ENCODE data around the gene PDZRN4.
"Not testable (repeated sequence)": the region's sequence is repeated elsewhere in the genome, so short reads cannot be mapped to it uniquely, and the experiment has no call there.

Gene PDZRN4

GRCh38 chr12:41188058-41188840 is at the start of gene PDZRN4:
Gene PDZRN4, plus strand, starts transcription at chr12:41188320.
- no peak for DNase-seq

DNA sequence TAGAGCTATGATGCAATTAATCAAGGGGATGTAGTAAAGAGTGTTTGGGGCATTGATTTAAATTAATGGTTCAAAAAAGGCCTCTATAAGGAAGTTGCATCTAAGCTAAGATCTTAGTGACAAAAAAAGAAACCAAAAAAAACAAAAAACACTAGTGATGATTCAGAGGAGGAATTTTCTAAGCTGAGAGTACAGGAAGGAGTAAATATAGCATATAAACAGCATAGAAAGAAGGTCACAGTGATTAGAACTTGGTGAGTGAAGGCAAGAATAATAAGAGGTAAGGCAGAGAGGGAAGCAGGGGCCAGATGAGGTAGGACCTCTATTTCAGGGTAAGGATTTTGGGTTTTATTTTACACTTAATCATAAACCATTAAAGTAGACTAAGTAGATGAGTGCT is 48.0 kb upstream of the PDZRN4 start:
- no peak for DNase-seq

GRCh38 chr12:41141104-41141503 is 47.0 kb upstream of the PDZRN4 start:
- DNase-seq: no peak

- DNase-seq: no peak
These were observed 45.7 kb upstream of the PDZRN4 start for GRCh38 chr12:41142376-41142775.

GRCh38 chr12:41151793-41152192 is 36.3 kb upstream of the PDZRN4 start:
- no peak for DNase-seq

GRCh38 chr12:41162461-41162860 is 25.7 kb upstream of the PDZRN4 start:
- no peak for DNase-seq

DNA sequence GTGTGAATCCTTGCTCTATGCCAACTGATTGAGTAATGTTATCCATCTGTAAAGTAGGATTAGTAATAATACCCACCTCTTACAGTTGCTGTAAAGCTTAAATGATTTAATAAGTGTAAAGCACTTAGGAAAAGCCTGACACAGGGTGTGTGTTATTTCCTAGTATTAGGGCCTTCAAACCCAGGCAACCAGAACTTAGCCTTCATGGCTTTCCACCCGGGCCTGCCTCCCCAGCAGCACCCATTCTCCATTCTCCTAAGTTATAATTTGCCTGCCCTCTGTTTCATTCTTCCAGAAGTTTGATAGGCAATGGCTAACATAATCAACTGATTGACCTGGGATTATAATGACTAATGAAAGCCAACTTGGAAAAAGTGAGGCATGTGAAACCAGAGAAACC is 20.4 kb upstream of the PDZRN4 start:
- DNase-seq: no peak

GRCh38 chr12:41174602-41175001 is 13.5 kb upstream of the PDZRN4 start:
- DNase-seq: no peak

- DNase-seq: not testable (repeated sequence)
These were observed 8.6 kb upstream of the PDZRN4 start for GRCh38 chr12:41179507-41179906.

DNA sequence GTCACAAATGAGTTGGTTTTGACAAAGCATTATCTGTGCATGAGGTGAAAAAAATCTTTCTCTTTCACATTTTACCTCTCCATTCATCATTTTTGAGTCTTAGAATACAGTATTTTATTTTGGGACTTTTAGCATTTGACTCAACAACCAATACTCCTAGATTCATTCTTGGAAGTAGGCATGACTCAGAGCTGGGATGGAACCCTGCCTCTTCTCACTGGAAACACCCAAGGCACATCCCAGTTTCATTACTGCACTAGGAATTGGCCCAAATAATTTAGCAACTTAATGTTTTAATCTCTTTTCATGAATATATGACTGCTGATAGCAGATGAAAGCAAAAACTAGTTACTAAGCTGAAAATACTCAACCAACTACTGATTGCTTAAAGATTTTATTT is 3.3 kb upstream of the PDZRN4 start:
- DNase-seq: no peak

- DNase-seq: no peak
These were observed 2.1 kb upstream of the PDZRN4 start for GRCh38 chr12:41186026-41186425.

DNA sequence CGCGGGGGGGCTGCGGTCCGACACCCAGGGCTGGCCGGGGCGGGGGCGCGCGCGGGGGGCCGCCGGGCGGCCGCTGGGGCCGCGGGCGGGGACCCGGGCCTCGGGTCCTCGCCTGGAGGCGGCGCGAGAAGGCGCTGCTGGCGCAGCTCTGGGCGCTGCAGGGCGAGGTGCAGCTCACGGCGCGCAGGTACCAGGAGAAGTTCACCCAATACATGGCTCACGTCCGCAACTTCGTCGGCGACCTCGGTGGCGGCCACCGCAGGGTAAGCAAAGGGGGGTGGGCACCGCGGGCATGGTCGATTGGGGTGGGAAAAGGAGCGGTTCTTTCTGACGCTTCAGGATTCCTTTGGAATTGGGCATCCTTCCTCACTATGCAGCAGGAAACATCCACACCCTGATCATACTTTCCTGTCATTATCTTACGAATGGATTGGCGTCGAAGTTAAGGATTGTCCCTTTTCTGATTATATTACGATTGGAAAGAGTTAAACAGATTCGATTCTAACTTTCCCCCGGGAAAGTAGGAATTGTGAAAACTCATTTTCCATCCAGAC is 798 bp downstream of the PDZRN4 start:
- DNase-seq: no peak

- DNase-seq: no peak
These were observed 1.5 kb downstream of the PDZRN4 start for GRCh38 chr12:41189395-41190251.

DNA sequence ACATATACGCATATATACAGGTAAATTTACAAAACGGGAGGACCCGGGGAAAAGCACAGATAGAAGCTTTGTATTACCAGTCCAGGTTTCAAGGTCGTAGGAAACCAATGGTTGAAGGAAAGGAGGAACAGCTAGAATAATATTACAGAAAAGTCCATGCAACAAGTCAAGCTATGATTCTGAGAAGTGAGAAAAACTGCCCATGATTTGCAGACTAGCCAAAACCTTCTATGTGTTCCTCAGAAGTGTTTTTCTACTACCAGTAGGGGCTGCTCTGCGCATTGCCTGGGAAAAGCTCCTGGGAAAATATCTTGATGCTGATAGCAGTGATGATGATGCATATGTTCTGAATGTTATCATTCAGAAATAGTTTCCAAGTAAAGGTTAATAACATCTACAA is 2.2 kb downstream of the PDZRN4 start:
- no peak for DNase-seq

GRCh38 chr12:41191549-41191948 is 3.4 kb downstream of the PDZRN4 start:
- DNase-seq: not testable (repeated sequence)

GRCh38 chr12:41193311-41193710 is 5.2 kb downstream of the PDZRN4 start:
- no peak for DNase-seq

DNA sequence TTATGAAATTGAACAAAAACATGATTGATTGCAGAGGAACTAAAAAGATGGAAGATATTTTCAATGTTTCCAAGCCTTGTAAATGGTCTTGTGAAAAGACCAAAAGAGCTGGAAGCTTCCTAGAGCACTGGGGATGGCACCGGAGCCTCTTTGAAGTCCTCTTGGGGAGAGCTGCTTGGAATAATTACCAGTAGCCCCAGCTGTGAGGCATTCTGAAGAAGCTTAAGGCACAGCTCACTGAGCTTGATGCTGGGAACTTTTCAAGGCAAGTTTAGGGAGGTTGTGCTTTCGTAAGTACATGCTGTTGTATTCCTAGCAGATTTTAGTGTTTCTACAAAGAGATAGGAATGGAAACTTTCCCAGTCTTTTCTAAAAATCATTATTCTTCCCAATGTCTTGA is 13.9 kb downstream of the PDZRN4 start:
- DNase-seq: no peak

DNA sequence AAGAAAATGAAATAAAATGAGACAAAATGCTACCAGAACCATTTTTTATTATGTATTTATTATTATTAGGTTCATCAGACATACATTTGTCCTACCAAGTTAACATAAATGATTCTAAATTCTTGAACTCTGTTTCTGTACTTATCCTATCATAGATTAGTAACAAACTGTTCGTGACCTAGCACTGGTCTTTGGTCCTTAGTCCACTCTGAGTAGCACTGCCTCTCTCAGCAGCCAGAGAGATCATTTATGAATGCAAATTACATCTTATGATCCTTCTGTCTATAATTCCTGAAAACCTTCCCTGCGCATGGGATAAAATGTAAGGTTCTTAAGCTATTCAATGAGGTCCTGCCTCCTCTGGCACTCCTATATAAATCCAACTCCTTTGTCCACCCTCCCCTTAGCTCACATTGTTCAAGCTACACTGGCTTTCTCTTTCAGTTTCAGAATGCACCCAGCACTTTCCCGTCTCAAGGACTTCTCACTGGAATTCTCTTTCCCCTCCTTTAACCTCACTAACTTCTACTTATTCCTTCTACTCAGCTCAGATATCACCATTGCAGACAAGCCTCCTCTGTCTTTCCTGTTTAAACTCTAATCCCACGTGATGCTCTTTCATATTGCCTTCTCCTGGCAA is 17.1 kb downstream of the PDZRN4 start:
- no peak for DNase-seq

GRCh38 chr12:41206298-41206697 is 18.2 kb downstream of the PDZRN4 start:
- no peak for DNase-seq

DNA sequence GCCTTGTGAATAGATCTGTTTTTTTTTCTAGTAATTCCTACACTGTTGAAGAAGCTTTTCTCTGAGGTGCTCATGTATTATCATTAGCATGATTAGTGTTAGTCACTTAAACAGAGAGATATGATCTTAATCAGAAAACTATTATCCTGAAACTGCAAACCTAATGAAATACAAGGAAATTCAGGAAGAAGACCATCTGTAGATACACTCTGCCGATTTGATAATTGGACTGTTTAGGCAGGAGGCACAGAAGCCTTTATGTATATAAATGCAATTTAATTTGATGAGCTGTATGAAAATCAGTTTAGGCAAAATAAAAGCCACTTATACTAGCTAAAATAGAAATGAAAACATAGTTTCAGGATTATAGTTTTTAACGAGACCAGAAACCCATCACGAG is 23.3 kb downstream of the PDZRN4 start:
- DNase-seq: no peak

GRCh38 chr12:41212625-41213024 is 24.5 kb downstream of the PDZRN4 start:
- no peak for DNase-seq

- no peak for DNase-seq
These were observed 25.0 kb downstream of the PDZRN4 start for GRCh38 chr12:41213107-41213506.

DNA sequence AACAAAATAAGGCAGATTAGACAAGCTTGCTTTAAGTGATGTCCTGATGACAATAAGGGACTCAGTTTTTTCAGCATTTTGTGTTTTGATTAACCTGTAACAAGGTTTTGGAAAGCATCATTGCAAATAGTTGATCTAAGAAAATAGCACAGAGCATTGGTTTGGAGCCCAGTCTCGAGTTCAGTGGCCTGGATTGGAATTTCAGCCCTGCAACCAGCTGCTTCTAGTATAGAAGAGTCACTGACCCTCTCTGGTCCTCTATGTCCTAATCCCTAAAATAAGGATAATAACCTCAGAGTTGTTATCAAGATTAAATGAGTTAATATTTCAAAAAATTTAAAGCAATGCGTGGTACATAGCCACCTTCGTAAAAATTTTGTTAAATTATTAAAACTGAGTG is 25.5 kb downstream of the PDZRN4 start:
- DNase-seq: no peak
